ENCODE results near the gene ADGRA1.
"Not testable (repeated sequence)": the region's sequence is repeated elsewhere in the genome, so short reads cannot be mapped to it uniquely, and the experiment has no call there.

Gene ADGRA1

DNA sequence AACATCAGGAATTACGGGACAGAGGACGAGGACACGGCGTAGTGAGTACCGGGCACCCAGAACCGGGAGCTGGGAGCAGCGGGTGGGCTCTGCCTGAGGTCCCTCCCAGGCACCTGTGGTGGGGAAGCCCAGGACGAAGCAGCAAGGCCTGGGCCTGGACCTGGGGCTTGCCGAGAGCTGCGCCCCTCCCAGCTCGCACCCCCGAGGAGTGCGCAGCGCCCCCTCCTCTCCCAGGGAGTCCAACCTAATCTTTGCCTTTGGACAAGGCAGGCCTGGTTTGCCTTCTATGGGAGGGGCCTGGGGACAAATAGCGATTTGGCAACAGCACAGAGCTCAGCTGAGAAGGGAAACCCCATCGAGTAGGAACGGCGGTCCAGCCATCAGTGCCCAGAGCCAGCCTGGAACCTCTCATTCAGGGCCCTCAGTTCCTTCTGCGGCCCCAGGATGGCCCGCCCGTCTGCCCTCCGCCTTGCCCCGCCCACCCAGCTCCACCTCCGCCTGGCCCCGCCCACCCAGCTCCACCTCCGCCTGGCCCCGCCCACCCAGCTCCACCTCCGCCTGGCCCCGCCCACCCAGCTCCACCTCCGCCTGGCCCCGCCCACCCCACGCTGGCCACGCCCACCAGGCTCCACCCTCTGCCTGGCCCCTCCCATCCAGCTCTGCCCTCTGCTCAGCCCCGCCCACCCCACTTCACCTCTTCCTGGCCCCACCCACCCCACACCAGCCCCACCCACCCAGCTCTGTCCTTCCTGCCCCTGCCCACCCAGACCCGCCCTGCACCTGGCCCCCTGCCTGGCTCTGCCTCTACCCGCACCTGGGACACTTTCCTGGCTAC lies 39.8 kb downstream of the ADGRA1 start:
- DNase-seq (ENCODE audit: low spot score), result no peak

GRCh38 chr10:133128126-133129070 lies 40.7 kb downstream of the ADGRA1 start:
- DNase-seq (ENCODE audit: low spot score), result no peak

- no peak for DNase-seq (ENCODE audit: low spot score)
Observed at GRCh38 chr10:133129071-133129858, 41.5 kb downstream of the ADGRA1 start.

DNA sequence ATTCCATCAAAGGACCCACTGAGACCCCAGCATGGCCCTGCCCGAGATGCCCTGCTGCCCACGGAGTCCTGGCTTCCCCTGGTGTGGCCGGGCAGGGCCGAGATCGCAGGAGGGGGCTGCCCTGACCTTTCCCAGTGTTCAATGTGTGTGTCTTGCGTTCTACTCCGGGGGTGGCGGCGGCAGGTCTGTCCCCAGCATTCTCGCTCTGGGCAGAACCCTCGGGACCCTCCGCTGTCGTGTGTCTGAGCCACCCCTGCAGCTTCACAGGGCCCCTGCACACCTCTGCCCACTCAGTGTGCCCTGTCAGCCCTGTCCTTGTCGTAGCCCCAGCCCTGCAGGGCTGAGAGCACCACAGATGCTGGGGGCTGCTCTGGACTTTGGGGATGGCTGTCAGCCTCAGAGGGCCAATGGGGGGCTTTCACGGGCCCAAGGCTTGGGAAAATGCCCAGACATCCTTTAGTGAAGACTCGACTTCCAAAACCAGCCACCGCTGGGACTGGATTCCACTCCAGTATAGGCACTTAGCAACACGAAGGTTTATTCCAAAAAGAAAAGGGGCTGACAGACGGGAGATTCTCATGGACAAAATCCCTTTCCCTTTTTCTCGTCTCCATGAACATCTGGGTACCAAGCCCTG lies 42.3 kb downstream of the ADGRA1 start:
- DNase-seq (ENCODE audit: low spot score), result no peak

DNA sequence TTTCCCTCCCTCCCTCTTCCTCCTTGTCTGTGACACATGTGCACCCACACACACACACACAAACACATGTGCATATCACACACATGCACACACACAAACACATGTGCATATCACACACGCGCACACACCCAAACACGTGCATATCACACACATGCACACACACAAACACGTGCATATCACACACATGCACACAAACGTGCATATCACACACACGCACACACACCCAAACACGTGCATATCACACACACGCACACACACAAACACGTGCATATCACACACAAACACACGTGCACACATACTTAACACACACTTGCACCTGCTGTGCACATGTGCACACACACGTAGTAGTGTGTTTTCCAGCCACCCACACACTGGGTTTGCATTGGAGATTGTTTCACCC lies 42.9 kb downstream of the ADGRA1 start:
- DNase-seq (ENCODE audit: low spot score), result no peak

- no peak for DNase-seq (ENCODE audit: low spot score)
Observed at GRCh38 chr10:133131053-133131452, 43.3 kb downstream of the ADGRA1 start.

DNA sequence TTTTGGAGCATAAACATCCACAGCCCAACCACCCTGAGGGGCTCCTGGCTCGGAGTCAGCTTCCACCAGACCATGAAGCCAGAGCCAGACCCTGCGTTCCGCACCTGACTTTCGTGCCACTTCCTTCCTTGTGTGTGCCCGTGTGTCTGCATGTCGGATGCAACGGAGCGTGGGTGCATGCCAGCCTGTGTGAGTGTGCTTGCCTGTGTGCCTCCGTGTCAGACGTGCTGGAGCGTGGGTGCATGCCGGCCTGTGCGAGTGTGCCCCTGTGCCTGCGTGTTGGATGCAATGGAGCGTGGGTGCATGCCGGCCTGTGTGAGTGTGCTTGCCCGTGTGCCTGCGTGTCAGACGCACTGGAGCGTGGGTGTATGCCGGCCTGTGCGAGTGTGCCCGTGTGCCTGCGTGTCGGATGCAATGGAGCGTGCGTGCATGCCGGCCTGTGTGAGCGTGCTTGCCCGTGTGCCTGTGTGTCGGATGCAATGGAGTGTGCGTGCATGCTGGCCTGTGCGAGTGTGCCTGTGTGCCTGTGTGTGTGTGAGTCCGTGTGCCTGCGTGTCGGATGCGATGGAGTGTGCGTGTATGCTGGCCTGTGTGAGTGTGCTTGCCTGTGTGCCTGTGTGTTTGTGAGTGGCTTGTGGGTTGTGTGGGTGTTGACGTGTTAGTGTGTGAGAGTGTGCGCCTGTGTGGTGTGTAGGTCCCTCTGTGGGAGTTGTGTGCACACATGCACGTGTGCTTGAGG lies 44.2 kb downstream of the ADGRA1 start:
- DNase-seq (ENCODE audit: low spot score), result no peak

DNA sequence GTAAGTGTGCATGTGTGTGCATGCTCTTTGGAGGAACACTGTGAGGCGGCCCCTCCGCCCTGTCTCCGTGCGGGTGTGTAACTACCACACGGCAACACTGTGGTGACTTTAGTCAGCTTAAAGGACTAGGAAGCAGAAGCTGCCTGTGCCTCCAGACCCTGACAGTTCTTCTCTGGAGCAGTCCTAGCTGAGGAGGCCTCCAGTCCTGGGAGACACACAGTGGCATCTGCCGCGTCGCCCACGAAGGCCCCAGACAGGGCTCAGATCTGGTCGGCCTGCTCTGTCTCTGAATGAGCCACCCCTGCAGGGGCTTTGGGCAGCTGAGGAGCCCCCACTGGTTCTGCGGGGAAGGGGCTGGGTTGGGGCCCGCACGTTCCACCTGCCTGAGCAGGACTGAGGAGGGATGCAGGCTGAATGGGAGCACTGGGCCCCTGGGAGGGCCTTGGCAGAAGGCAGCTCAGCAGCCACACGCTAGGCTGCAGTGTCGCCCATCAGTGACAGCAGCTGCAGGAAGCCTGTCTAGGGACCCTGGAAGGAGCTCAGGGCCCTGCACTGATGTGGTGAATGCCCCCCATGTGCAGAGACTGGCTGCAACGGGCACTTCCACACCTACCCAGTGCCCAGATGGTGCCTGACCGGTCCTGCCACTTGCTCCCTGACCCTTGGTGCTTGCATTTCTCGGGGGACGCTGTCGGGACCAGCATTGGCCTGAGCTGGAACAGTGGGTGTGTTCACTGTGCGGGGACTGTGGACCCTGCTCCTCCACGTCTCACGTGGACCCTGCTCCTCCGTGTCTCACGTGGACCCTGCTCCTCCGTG lies 45.0 kb downstream of the ADGRA1 start:
- DNase-seq (ENCODE audit: low spot score), result no peak

GRCh38 chr10:133133471-133134231 lies 45.9 kb downstream of the ADGRA1 start:
- DNase-seq (ENCODE audit: low spot score), result no peak

DNA sequence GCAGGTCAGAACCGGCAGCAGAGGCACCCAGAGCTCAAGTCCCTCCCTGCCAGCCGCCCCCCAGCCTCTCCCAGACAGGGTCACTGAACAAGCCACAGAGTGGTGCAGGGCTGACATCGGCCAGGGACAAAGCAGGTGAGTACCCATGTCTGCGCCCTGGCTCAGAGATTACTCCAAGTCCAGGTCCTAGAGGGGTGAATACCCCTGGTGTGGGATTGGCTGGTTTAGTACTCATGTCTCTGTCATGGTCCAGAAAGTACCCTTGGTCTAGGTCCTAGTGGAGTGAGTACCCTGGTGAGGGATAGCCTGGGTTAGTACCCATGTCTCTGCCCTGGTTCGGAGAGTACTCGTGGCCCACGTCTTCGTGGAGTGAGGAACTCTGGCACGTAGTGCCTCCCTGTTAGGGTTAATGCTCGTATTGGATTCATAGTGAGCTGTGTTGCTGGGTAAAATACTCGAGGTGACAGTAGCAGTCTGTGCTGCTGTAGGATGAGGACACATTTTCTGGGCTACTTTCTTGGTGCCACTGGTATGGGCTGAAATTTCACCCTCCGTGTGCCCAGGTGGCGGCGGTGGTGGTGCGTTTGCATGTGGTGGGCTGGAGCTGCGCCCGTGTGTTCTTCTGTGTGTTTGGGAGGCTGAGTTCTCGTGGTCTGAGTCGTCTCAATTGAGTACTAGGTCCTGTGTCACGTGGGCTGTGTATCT lies 46.8 kb downstream of the ADGRA1 start:
- no peak for DNase-seq (ENCODE audit: low spot score)

- no peak for DNase-seq (ENCODE audit: low spot score)
Observed at GRCh38 chr10:133135116-133135465, 47.4 kb downstream of the ADGRA1 start.

DNA sequence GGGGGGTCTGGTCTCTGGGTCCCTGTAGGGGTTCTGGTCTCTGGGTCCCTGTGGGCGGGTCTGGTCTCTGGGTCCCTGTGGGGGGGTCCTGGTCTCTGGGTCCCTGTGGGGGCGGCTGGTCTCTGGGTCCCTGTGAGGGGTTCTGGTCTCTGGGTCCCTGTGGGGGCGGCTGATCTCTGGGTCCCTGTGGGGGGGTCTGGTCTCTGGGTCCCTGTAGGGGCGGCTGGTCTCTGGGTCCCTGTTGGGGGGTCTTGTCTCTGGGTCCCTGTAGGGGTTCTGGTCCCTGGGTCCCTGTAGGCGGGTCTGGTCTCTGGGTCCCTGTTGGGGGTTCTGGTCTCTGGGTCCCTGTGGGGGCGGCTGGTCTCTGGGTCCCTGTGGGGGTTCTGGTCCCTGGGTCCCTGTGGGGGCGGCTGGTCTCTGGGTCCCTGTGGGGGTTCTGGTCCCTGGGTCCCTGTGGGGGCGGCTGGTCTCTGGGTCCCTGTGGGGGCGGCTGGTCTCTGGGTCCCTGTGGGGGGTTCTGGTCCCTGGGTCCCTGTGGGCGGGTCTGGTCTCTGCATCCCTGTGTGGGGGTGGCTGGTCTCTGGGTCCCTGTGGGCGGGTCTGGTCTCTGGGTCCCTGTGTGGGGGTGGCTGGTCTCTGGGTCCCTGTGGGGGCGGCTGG lies 49.9 kb downstream of the ADGRA1 start:
- DNase-seq (ENCODE audit: low spot score), result not testable (repeated sequence)

GRCh38 chr10:133139551-133140065 lies 51.9 kb downstream of the ADGRA1 start:
- no peak for DNase-seq (ENCODE audit: low spot score)

DNA sequence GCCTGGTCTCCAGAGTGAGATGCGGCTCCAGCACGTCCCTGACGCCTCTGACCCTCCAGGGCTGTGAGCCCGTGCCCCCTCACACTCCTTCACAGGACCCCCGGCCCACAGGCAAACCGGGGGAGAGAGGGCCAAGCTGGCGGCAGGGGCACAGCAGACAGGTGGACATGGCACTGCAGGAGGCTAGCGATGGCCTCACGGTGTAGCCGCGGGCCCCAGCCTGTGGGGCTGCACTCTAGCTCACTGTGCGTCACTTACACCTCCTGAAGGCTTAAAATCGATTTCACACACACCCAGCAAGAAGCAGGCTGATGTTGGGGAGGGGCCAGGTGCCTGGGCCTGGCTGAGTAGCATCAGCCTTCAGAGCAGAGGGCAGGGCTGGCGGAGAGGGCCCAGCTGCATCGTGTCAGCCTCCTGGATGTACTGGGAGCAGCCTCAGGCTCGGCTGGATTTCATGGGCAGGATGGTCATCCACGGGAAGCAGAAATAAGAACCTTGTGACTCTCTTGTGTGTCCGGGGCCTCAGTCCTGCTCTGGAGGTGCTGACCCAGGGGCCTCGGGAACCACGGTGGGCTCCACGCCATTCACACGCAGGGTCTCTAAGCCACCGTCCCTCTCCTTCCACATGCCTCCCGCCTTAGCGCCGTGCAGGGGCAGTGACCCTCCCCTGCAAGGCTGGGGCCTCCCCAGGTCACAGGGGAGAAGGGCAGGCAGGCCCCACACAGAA lies 52.9 kb downstream of the ADGRA1 start:
- DNase-seq (ENCODE audit: low spot score), result no peak

- DNase-seq (ENCODE audit: low spot score), result no peak
Observed at GRCh38 chr10:133141144-133141957, 53.6 kb downstream of the ADGRA1 start.

- no peak for DNase-seq (ENCODE audit: low spot score)
Observed at GRCh38 chr10:133141958-133142340, 54.2 kb downstream of the ADGRA1 start.

Data from HuH-7.5 (cell line).